HG03575 (cell line): ENCODE data around the gene PRKAG1.

Source experiments
- ATAC-seq: cut with Tn5 transposase; IDR thresholded peaks from one replicate; pipeline ENCODE4 v1.9.1; 2021; ENCODE audit not compliant: unreplicated experiment, insufficient number of reproducible peaks, low FRiP score; ENCODE audit errors: extremely low read depth

The PRKAG1 gene

GRCh38 chr12:48973941-48974673 lies 44.5 kb downstream of the PRKAG1 start:
- no peak for ATAC-seq

GRCh38 chr12:48973531-48973930 lies 45.0 kb downstream of the PRKAG1 start:
- ATAC-seq, result no peak

- no peak for ATAC-seq
These were observed 45.6 kb downstream of the PRKAG1 start for GRCh38 chr12:48972952-48973483.

GRCh38 chr12:48972213-48972951 lies 46.2 kb downstream of the PRKAG1 start:
- no peak for ATAC-seq

GRCh38 chr12:48970702-48971334 lies 47.8 kb downstream of the PRKAG1 start:
- no peak for ATAC-seq

- ATAC-seq, result no peak
These were observed 48.5 kb downstream of the PRKAG1 start for GRCh38 chr12:48969833-48970701.

- ATAC-seq, result no peak
These were observed 49.3 kb downstream of the PRKAG1 start for GRCh38 chr12:48969160-48969771.

GRCh38 chr12:48968467-48968866 lies 50.1 kb downstream of the PRKAG1 start:
- ATAC-seq, result no peak

- ATAC-seq, result no peak
These were observed 50.6 kb downstream of the PRKAG1 start for GRCh38 chr12:48967991-48968390.

- no peak for ATAC-seq
These were observed 52.2 kb downstream of the PRKAG1 start for GRCh38 chr12:48966177-48966895.

- no peak for ATAC-seq
These were observed 53.2 kb downstream of the PRKAG1 start for GRCh38 chr12:48965298-48965838.

GRCh38 chr12:48961801-48962200 lies 56.8 kb downstream of the PRKAG1 start:
- no peak for ATAC-seq

- no peak for ATAC-seq
These were observed 57.2 kb downstream of the PRKAG1 start for GRCh38 chr12:48961331-48961730.

- ATAC-seq, result no peak
These were observed 57.7 kb downstream of the PRKAG1 start for GRCh38 chr12:48960834-48961233.

GRCh38 chr12:48958049-48958388 lies 60.6 kb downstream of the PRKAG1 start:
- ATAC-seq, result no peak

GRCh38 chr12:48957141-48958048 lies 61.2 kb downstream of the PRKAG1 start, which contains the start of gene ARF3:
Gene ARF3 (minus strand): TSS chr12:48957487. CDS start chr12:48941095, 16,392 bp downstream.
- no peak for ATAC-seq
